C1 segment of cervical spinal cord (tissue), 14 donors: Measurements from ENCODE around the gene RPP25.
A peak's percentile ranks its signal among the peaks of the same experiment; 100 is the strongest.

ENCODE experiments used
- DNase-seq, 14 donors: peaks; one replicate each; lab custom pipeline; 2025; lab: John Stamatoyannopoulos, UW

Gene RPP25

GRCh38 chr15:74956648-74957475, at the start of gene RPP25:
RPP25 (minus strand) TSS chr15:74956772; CDS start chr15:74956583, 189 bp downstream.
- DNase-seq = peak in 12 of 14 donors; percentile 19 to 78 (median 46)

- DNase-seq = no peak
These were observed 45.8 kb upstream of the RPP25 start for GRCh38 chr15:75002398-75002797.

GRCh38 chr15:75001310-75001709, 44.7 kb upstream of the RPP25 start:
- DNase-seq = no peak

- DNase-seq = no peak
These were observed 41.0 kb upstream of the RPP25 start for GRCh38 chr15:74997543-74997942.

GRCh38 chr15:74997141-74997540, 40.6 kb upstream of the RPP25 start:
- no peak for DNase-seq

GRCh38 chr15:74995779-74996765, 39.5 kb upstream of the RPP25 start:
- peak in 9 of 14 donors; percentile 11 to 76 (median 49) for DNase-seq

- DNase-seq = peak; percentile 37 to 98 (median 85)
These were observed 38.7 kb upstream of the RPP25 start, which contains the start of gene SCAMP5 for GRCh38 chr15:74995182-74995778. SCAMP5 (plus strand) TSS chr15:74995563; CDS start chr15:75011840, 16,277 bp downstream.

- no peak for DNase-seq
These were observed 38.1 kb upstream of the RPP25 start for GRCh38 chr15:74994685-74995084.

GRCh38 chr15:74994236-74994635, 37.7 kb upstream of the RPP25 start:
- peak in 12 of 14 donors; percentile 6 to 68 (median 35) for DNase-seq

- no peak for DNase-seq
These were observed 36.0 kb upstream of the RPP25 start for GRCh38 chr15:74992619-74993018.

GRCh38 chr15:74989527-74989926, 33.0 kb upstream of the RPP25 start:
- DNase-seq = no peak

- DNase-seq = no peak
These were observed 31.6 kb upstream of the RPP25 start for GRCh38 chr15:74988007-74988800.

GRCh38 chr15:74983725-74984231, 27.2 kb upstream of the RPP25 start:
- no peak for DNase-seq

GRCh38 chr15:74982183-74982582, 25.6 kb upstream of the RPP25 start:
- DNase-seq = no peak

- peak in 6 of 14 donors; percentile 10 to 79 (median 18) for DNase-seq
These were observed 21.9 kb upstream of the RPP25 start for GRCh38 chr15:74978503-74978902.

- DNase-seq = no peak
These were observed 21.5 kb upstream of the RPP25 start for GRCh38 chr15:74978077-74978476.

GRCh38 chr15:74977599-74977998, 21.0 kb upstream of the RPP25 start:
- DNase-seq = no peak

- no peak for DNase-seq
These were observed 19.6 kb upstream of the RPP25 start for GRCh38 chr15:74976159-74976558.

GRCh38 chr15:74967670-74968069, 11.1 kb upstream of the RPP25 start:
- DNase-seq = no peak

- no peak for DNase-seq
These were observed 8.2 kb upstream of the RPP25 start for GRCh38 chr15:74964794-74965193.

GRCh38 chr15:74963213-74963612, 6.6 kb upstream of the RPP25 start:
- DNase-seq = no peak
